ENCODE measurements around the gene ZNF557. TPM values are rescaled to one million over a fixed set of nuclear protein-coding genes. Genes with fewer than 3 reads are reported as not detected.

ZNF557 gene
- total RNA-seq, 1 donor from 2014 or later: 15.3 TPM

DNA sequence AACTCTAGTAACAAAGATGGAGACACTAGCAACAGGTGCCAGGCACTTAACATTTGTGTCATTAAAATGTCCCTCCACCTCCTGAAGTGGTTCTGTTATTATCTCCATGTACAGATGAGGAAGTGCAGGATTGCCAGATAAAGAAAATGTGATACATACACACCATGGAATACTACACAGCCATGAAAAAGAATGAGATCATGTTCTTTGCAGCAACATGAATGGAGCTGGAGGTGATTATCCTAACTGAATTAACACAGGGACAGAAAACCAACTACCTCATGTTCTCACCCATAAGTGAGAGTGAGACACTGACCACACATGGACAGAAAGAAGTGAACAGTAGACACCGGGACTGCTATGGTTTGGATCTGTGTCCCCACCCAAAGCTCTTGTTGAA is 60.5 kb downstream of the ZNF557 start:
- DNase-seq: no peak

DNA sequence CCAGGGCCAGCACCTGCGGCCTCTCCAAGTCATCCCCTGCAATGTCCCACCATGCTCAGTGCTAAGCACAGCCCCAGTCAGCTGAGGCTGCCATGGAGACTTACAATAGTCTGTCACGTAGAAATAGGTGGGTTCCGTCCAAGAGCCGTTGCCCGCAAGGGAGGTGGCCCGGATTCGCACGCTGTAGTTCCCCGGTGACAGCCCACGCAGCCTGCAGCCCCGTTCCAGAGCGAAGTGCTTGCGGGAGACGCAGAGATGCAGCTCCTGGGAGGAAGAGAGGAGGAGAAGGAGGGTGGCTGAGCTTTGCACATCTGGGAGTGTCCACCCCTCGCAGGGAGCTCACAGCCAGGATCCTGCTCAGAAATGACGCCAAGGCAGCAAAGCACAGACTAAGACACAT is 62.6 kb downstream of the ZNF557 start:
- no peak for DNase-seq

DNA sequence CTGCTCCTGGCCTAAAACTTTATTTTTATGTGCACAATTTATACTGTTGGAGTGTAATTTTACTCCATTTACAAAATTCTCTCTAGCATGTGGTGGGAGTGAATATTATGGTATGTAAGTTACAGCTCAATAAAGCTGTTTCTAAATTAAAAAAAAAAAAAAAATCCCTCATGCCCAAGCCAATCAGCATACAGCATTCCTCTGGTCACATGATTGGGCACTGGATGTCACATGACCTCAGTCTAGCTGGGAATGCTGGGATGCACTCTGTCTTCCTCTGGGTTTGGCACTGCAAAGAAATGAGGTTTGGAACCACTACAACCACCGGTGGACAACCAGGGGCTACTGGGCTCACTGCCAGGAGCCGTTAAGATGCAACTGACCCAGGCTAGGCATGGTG is 67.6 kb downstream of the ZNF557 start:
- DNase-seq: no peak

Other genes starting within 250 kb of the ZNF557 start
- gene ADGRE1, start 182.1 kb upstream of the ZNF557 start, total RNA-seq: 0.21 TPM
- gene MBD3L2B, start 48.3 kb upstream of the ZNF557 start, total RNA-seq: not detected
- gene MBD3L5, start 39.1 kb upstream of the ZNF557 start, total RNA-seq: not detected
- not detected for gene MBD3L4, start 29.5 kb upstream of the ZNF557 start, total RNA-seq
- not detected for gene MBD3L2, start 20.4 kb upstream of the ZNF557 start, total RNA-seq
- gene MBD3L3, start 11.0 kb upstream of the ZNF557 start, total RNA-seq: not detected
- 54.2 TPM for gene INSR, start 224.7 kb downstream of the ZNF557 start, total RNA-seq